ENCODE measurements around the gene CUL3.
A peak's percentile ranks its signal among the peaks of the same experiment; 100 is the strongest.

Gene CUL3

DNA sequence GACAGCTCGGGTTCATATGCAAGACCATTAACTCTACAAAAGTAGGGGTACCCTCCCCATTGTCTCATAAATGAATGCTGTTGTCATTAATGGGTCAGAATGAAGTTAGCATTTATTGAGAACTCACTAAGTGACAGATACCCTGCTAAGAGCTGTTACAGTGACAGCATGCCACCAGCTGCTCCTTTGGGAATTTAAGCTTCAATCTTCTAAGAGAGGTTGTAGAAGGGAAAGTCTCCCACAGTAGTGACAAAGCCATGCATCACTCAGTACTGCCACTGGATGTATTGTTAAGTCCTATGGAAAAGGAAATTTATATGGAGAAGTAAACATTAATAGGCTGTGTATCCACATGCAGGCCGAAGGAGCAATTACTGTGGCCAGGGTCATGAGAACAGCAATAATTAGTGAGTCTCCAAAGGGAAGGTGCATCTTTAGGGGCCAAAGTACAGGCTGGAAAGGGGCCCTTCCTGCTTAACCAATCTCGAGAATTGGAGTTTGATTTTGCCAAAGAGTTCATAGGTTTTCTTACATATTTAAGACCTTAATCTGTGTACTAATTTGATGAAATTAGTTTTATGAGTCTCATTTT is 118.8 kb downstream of the CUL3 start:
- no peak for DNase-seq

DNA sequence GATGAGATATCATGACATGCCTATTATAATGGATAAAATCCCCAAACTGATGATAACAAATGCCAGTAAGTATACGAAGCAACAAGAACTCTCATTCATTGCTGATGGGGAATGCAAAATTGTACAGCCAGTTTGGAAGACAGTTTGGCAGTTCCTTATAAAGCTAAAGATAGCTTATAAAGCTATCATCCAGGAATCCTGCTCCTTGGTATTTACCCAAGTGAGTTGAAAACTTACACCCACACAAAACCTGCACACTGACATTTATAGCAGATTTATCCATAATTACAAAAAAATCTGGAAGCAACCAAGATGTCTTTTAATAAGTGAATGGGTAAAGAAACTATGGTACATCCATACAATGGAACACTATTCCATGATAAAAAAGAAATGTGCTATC is 123.8 kb downstream of the CUL3 start:
- no peak for DNase-seq

DNA sequence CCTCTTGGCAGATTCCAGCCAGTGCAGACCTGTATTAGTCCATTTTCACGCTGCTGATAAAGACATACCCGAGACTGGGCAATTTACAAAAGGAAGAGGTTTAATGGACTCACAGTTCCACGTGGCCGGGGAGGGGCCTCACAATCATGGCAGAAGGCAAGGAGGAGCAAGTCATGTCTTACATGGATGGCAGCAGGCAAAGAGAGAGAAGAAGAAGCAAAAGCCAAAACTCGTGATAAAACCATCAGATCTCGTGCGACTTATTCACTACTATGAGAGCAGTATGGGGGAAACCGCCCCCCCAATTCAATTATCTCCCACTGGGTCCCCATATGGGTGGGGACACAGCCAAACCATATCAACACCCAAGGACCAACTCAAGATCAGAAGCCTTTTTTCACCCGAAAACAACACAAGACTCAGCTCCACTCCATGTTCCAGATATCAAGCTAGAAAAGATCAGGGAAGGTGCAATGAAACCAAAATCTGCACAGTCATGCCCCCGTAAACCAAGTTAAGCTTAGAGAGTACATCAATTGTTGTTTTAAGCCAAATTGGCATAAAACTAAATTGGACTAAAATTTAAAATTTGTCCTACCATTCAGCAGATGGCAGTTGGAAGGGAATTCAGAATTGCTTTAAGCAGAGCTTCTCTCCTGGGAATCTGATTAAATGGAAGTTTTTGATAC is 127.6 kb downstream of the CUL3 start:
- no peak for DNase-seq

DNA sequence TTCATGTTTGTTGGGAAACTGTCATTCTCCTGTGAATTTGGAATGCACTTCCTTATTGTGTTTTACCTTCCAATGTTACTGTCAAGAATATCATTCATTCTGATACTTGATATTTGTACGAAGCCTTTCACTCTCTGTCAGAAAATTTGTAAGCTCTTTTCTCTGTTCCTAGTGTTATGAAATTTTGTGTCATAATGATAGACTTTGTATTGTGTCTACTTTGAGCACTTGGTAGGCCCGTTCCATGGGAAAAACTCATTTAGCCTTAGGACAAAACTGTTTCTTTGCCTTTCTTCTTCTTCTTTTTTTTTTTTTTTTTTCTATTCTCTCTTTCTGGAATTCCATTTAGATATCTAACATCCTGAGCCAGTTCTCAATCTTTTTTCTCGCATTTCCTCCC is 131.3 kb downstream of the CUL3 start:
- no peak for DNase-seq

DNA sequence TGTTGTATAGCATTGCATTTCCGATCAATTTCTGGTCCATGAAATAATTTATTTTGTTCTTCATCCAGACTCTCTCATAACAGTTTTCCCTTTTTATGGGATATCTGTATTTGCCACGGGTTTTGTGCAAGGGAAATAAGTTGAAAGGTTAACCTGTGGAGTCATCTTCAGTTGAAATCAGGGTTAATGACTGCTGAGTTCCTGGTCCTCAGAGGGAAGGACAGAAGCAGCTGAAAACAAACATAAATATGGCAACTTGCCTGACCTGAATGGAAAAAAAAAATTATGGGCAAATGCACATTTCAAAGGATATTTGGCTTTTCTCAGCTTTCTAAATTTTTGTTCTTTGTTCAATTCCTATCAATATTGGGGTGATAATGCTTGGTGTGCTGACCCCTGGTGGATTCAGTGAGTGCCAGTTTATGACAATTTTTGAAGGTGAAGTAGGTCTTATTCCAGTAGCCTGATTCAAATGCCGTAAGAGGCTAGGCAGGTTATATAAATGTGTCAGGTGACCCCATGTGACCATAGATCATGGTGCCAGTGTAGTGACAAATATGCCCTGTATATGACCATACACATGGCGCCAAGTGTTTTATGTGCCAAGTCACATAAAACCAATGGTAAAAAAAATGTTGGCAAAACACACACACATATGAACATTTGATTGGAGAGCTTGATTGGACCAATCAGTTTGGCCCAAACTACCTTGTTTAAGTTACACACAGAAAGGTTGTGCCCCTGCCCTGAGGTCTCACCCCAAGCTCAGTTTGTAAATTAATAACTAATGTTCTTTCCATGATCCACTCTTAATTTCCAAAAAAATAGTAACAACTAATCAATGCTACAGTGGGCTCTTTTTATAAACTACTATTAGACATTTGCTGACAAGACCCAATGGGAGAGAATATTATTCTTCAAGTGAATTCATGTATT is 135.7 kb downstream of the CUL3 start:
- DNase-seq: peak; percentile 8

DNA sequence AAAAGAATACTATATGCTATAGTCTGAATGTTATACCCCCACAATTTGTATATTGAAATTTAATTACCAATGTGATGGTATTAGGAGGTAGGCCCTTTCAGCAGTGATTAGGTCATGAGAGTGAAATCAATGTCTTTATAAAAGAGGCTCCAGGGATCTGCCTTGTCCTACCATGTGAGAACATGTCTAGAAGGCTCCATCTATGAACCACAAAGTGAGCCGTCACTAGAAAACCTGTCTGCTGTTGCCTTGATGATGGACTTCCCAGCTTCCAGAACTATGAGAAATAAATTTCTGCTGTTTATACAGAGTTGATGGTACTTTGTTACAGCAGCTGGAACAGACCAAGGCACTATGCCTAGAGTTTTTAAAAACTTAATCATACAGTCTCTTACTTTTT is 136.9 kb downstream of the CUL3 start:
- DNase-seq: no peak

DNA sequence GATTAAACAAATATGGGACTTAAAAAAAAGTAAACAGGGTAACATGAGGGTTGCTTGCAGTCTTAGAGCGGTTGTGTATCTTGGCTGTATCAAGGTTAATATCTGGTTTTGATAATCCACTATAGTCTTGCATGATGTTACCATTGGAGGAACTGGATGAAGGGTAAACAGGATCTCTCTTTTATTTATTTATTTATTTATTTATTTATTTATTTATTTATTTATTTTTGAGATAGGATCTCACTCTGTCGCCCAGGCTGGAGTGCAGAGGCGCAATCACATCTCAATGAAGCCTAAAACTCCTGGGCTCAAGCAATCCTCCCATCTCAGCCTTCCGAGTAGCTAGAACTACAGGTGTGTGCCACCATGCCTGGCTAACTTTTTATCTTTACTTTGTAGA is 140.4 kb downstream of the CUL3 start:
- no peak for DNase-seq

DNA sequence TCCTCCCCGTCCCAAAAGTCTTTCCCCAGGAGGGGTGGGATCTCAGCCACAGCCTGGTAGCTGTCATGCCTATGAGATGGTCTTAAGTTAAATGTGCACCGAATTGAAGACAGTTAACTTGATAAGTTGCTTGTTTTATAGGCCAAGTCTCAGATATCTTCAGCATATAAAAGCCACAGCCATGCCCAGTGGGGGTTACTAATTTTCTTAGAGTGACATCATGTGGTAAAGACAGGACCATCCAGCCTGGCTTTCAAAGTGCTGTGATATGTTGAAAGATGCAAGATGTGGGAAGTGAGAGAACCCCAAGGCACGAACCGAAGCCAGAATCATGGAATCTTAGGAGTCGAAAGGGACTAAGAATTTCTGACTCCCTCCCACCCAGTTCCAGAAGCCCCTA is 141.1 kb downstream of the CUL3 start:
- no peak for DNase-seq

DNA sequence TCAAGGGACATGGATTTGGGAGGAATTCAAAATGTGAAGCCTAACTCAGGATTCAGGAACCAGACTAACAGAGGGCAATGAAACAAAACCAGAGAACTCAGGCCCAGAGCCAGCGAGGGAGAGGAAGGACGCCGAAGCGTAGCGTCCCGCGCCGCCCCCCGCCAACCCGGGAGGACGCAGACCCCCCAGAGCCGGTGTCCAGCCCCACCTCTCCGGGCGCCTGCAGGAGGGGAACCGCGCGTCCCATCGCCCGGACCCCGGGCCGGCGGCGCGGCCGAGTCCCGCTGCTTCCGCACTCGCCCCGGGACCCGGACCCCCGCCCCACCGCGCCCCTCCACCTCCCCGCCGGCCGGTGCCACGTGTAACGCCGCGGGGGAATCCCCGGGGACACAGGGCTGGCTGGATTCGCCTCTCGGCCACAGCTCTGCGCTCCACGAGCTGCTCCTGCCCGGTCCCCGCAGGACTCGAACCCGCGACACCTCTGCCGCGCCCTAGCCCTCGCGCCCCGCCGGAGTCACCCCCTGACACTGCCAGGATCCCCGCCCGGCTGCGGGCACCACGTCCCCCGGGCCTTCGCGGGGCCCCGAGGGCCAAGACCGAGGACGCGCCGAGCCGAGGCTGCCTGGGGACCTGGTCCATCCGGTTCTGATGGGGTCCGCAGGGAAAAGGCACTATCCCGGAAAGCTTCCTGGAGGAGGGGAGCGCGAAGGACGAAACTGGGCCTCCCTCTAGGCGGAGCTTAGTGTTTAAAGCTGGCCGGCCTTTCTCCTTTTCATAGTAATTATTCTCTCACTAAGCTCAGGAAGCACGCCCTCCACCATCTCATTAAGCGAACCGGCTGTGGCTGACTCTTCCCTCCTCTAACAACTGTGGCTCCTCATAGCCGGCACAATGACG is 142.8 kb downstream of the CUL3 start:
- no peak for DNase-seq

DNA sequence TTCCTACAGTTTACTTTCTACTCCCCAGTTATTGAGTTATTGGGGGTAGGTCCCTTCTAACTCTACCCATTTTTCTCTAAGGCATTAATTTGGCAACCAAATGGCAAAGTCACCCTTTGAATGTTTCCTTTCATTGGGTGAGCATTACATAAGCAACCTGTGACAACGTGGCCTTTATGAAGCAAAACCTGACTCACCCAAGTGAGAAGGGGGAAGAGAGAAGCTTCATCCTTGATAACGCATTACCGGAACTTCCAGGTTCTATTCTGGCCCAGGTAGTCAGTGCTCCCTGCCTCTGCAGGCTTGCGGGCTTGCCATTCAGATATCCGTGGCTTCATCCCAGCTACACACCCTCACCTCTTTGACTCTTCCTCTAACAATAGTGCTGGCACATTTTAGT is 144.2 kb downstream of the CUL3 start:
- DNase-seq: no peak

DNA sequence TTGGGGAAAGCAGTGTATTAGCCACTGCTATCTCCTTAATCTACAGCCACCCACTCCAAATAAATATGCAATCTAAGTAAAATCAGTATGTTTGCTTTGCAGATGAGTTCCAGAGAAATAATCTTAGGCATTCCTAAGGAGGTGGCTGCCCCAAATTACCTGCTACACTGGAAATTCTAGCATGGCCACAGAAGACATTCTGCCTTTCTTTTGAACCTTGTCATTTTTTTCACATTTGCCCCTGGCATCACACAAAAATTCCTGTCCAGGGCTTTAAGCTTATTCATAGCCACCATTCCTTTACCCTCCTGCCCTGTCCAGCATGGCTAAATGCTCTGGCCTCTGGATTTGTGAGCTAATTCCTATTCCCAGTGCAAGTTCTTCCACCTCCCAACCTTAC is 146.4 kb downstream of the CUL3 start:
- no peak for DNase-seq

DNA sequence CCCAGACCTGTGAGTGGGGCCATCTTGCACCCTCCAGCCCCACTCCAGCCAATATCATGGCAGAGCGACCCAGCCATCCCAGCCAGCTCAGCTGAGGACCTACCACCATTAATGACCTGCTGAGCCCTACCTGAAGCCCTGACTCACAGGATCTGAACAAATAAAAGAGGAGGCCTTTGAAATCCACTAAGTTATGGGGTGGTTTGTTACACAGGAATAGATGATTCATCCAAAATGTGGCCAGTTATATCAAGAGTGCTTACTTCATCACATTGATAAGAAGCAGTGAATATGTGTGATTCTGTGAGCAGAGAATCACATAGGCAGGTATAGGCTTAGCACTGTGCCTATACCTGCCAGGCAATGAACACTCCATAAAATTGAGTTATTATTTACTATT is 148.5 kb downstream of the CUL3 start:
- peak; percentile 14 for DNase-seq

DNA sequence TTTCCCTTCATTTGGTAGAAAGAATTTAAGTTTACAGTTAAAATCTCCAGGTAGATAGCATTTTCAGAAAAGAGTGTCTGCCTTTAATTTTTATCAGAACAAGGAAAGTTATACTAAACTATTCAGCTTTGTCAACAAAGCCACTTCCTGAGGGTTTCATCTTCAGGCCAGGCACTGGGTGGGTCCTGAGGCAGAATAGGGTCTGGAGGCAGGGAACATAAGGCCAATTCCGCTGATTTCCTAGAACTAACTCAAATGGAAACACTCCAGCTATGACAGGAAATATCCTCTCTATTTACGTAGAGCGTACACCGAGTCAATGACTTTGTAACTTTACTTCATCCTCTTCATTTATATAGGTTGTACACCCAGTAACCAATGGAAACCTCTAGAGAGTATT is 150.5 kb downstream of the CUL3 start:
- no peak for DNase-seq

DNA sequence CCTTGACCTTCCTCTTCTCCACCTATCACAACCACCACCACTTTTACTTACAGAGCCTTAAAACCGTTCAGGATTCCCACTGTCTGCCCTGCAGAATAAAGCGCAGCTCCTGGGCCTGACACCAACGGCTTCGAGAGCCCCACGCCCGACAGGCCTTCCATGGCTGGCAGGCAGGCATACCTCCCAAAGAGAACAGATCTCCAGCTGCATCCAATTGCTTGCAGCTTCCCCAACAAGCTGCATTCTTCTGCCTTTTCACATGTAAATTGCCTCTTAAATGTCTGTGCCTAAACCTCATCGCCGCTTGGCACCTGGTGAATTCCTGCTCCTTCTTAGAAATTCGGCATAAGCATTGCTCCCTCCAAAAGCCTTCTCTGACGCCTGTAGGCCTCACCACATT is 151.7 kb downstream of the CUL3 start:
- DNase-seq: no peak

DNA sequence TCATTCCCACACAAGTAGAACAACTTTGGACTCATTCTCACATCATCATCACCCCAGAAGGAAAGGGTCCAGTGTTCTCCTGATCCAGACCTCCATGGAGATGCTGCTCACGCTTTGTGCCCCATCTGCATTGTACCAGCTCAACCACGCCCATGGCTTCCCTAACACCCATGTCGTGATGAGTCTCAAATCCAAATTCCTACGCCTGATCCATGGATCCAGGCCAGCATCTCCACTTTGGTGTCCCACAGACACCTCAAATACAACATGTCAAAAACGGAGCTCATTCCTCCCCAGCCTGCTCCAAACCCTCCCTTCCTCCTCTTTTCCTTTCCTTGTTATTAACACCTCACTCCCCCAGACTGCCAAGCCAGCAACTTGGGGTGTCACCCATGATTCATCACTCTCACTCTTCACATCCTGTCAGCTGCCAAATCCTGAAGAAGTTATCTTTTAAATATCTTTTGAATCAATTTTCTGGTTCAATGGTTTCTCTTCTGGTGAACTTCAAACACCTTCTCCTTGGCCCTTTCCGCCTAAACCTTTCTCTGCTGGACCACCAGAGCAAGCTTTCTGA is 153.1 kb downstream of the CUL3 start:
- DNase-seq: no peak

DNA sequence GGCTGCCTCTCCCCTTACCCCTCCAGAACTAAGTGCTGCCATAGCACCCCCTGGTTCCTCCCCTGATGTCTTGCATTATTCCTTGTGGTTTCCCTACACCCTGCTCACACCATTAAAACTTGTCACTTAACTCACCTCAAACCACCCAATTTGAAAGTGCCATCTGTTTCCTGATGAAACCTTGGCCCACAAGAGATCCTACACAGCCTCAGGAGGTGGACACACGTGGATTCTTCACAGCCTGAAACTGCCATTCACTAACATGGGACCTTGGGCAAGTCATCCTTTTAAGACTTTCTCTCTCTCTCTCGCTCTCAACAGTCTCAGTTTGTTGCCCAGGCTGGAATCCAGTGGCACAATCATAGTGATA is 155.7 kb downstream of the CUL3 start:
- no peak for DNase-seq

DNA sequence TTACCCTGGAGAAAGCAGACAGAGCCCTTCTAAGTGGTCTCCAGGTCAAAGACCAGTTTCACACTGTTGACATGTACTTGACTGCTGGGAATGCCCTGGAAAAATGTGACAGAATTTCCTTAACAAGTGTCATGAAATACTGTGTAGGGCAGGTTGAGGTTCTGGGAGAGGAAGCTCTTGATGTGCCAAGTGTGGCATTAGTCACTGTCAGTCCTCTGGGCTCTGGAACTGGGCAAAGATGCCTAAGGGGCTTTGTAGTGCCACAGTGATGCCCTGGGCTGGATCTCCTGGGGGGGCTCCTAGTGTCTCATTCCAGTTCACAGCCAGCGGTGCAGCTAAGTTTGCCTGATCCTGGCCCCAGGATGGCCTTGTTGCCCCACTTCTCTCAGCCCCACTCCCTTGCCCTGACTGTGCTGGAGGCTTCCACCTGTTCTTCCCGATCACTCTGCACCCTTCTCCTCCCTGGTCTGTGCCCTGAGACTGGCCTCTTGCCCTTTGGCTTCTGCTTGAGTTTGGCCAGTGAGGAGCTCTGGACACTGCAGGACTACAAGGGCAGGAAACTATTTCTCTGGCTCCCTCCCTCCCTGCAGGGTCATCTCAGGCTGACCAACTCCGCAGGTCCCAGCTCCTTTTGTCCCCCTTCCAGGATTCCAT is 156.2 kb downstream of the CUL3 start:
- DNase-seq: no peak

DNA sequence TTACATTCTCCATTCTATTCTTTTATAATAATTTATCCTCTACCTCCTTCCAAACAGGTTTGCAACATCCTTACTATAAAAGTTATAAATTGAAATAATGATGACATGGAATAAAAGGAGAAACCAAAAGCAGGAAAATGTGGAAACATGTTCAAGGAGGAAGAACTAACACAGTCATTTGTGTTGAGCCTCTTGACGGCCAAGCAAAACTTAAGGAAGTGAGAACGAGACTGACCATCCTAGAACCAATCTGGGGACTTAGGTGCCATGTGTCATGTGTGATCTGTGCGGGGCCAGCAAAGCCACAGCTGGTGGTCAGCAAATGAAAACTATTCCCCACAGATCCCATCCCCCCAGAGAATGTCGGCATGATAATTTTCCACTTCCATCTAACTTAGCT is 157.7 kb downstream of the CUL3 start:
- no peak for DNase-seq

DNA sequence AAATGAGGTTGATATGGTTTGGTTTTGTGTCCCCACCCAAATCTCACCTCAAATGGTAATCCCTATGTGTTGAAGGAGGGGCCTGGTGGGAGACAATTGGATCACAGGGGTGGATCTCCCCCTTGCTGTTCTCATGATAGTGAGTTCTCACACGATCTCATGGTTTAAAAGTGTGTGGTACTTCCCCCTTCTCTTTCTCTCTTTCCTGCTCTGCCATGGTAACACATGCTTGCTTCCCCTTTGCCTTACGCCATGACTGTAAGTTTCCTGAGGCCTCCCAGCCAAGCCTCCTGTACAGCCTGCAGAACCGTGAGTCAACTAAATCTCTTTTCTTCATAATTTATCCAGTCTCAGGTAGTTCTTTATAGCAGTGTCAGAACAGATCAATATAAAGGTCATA is 158.5 kb downstream of the CUL3 start:
- no peak for DNase-seq

DNA sequence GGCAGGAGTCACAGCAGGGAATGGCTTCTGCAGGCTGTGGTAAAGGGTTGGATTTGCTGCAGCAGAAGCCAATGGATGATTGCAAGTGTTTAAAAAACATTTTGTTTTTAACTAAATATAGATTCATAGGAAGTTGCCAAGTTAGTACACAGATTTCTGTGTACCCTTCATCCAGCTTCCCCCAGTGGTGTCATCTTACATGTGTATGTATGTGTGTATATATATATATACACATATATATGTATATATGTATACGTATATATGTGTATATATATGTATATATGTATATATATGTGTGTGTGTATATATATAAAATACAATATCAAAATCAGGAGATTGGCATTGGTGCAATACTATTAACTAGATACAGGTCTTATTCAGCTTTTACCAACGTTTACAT is 164.1 kb downstream of the CUL3 start:
- no peak for DNase-seq

Measured in activated CD4-positive, alpha-beta T cell treated with anti-CD3 and anti-CD28 coated beads, Interleukin-2, Interleukin-6, amounts not matched to agents 100 ng/mL and 50 ng/mL, durations not matched to agents 16 hours and 8 hours (primary cell).